ENCODE data around the gene GRID1.

Gene GRID1

DNA sequence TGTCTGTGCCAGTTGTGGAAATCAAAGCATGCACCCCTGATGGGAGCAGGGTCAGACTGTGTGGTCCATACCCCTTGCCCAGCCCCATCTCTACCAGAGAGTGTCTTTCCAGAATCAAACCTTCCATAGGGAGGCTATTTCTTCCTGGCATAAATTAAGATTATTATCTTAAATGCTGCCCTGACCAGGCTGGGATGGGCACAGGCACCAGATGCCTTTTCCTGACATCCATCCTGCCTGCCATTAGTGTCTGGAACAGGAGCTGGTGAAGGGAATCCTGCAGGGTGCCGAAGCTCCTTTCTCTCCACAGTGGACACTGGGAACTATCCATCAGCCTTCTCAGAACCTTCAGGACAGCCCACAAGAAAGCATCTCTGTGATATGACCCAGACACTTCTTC is 296.3 kb downstream of the GRID1 start:
- H3K9ac ChIP-seq, result no peak overlapping the region
- no peak overlapping the region for H3K27ac ChIP-seq
- no peaks in the 10 kb centered on the region for H3K27me3 ChIP-seq
- no peak overlapping the region for H3K4me2 ChIP-seq
- H3K36me3 ChIP-seq, result no peaks in the 10 kb centered on the region
- no peaks in the 10 kb centered on the region for H3K9me3 ChIP-seq
- no peak overlapping the region for H3K4me3 ChIP-seq
- no peaks in the 10 kb centered on the region for H4K20me1 ChIP-seq
- no peak for TF ChIP-seq Cebpa-rat (IDR thresholded peaks at IDR 0.05)
- H3K4me1 ChIP-seq, result no peaks in the 10 kb centered on the region

DNA sequence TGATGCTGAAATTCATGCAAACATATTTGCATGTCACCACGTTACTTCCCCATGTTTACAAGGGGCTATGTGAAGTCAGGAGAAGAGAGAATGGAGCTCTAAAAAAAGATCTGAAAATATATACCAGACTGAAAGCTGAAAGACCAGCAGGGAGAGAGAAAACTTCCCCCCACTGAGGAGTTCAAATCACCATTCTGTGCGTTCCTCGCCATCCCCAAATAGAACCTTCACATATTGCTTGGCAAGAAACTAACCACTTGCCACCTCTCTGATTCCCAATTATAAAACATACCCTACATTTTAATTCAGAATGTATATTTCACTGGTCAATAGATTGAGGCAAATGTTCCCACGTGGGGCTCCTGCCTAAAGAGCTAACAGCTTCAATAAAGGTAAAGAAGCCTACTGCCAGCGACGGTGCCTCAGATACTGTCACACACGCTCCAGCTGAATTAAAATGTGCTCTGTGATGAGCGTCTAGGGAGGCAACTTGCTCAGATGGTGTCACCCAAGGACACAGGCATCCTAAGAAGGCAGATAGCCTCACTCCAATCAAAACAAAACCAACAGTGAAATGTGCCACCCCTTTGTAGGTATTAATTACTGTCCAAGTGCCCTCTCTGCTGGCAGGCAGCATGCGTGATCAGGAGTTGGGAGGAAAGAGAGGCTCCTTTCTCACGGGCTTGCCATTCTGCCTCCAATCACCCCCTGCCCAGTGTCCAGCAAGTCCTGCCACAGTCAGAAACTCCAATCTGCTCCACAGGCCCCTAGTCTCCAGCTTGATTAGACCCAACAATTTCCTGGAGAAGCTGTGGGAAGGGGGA is 298.2 kb downstream of the GRID1 start:
- no peaks in the 10 kb centered on the region for H4K20me1 ChIP-seq
- no peaks in the 10 kb centered on the region for H3K27me3 ChIP-seq
- no peak overlapping the region for H3K4me2 ChIP-seq
- H3K36me3 ChIP-seq, result no peaks in the 10 kb centered on the region
- H3K9me3 ChIP-seq, result no peaks in the 10 kb centered on the region
- H3K9ac ChIP-seq, result no peak overlapping the region
- no peak for TF ChIP-seq Cebpa-rat (IDR thresholded peaks at IDR 0.05)
- H3K27ac ChIP-seq, result no peak overlapping the region
- no peak overlapping the region for H3K4me3 ChIP-seq
- H3K4me1 ChIP-seq, result no peaks in the 10 kb centered on the region

GRCh38 chr10:86067436-86068050 is 299.1 kb downstream of the GRID1 start:
- H3K4me3 ChIP-seq, result no peak overlapping the region
- no peak overlapping the region for H3K9ac ChIP-seq
- H3K4me2 ChIP-seq, result no peak overlapping the region
- no peaks in the 10 kb centered on the region for H3K9me3 ChIP-seq
- no peaks in the 10 kb centered on the region for H3K4me1 ChIP-seq
- H4K20me1 ChIP-seq, result no peaks in the 10 kb centered on the region
- H3K36me3 ChIP-seq, result no peaks in the 10 kb centered on the region
- no peaks in the 10 kb centered on the region for H3K27me3 ChIP-seq
- TF ChIP-seq Cebpa-rat (IDR thresholded peaks at IDR 0.05), result no peak
- H3K27ac ChIP-seq, result no peak overlapping the region

DNA sequence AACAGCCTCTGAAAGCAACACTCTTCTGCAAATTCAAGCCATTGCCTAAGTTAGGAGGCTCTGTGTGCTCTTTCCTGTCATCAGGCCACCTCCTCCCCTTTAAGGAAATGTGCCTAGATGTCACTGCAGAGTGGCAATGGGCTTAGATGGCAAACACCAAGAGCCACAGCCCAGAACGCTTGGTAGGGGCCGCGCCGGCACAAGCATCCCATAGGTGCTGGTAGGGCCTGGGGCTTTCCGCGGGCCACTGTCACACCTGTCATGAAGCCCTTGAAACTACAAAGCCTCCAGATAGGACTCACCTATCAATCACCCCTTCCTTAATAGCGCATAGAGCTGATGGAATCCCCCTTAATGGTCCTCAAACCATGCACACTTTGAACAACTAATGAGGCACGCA is 299.9 kb downstream of the GRID1 start:
- no peak overlapping the region for H3K4me3 ChIP-seq
- H3K36me3 ChIP-seq, result no peaks in the 10 kb centered on the region
- H3K27ac ChIP-seq, result no peak overlapping the region
- no peak overlapping the region for H3K9ac ChIP-seq
- H3K27me3 ChIP-seq, result no peaks in the 10 kb centered on the region
- no peaks in the 10 kb centered on the region for H4K20me1 ChIP-seq
- no peak overlapping the region for H3K4me2 ChIP-seq
- H3K9me3 ChIP-seq, result no peaks in the 10 kb centered on the region
- TF ChIP-seq Cebpa-rat (IDR thresholded peaks at IDR 0.05), result no peak
- no peaks in the 10 kb centered on the region for H3K4me1 ChIP-seq

- Histone ChIP-seq H3K4me2 (no peak overlapping the region), H3K9ac (no peak overlapping the region), H3K4me1 (no peaks in the 10 kb centered on the region), H3K4me3 (no peak overlapping the region), H4K20me1 (no peaks in the 10 kb centered on the region), H3K36me3 (no peaks in the 10 kb centered on the region), H3K9me3 (no peaks in the 10 kb centered on the region), H3K27ac (no peak overlapping the region), H3K27me3 (no peaks in the 10 kb centered on the region)
- no peak for TF ChIP-seq Cebpa-rat (IDR thresholded peaks at IDR 0.05)
Observed at GRCh38 chr10:86065711-86066251, 300.8 kb downstream of the GRID1 start.

DNA sequence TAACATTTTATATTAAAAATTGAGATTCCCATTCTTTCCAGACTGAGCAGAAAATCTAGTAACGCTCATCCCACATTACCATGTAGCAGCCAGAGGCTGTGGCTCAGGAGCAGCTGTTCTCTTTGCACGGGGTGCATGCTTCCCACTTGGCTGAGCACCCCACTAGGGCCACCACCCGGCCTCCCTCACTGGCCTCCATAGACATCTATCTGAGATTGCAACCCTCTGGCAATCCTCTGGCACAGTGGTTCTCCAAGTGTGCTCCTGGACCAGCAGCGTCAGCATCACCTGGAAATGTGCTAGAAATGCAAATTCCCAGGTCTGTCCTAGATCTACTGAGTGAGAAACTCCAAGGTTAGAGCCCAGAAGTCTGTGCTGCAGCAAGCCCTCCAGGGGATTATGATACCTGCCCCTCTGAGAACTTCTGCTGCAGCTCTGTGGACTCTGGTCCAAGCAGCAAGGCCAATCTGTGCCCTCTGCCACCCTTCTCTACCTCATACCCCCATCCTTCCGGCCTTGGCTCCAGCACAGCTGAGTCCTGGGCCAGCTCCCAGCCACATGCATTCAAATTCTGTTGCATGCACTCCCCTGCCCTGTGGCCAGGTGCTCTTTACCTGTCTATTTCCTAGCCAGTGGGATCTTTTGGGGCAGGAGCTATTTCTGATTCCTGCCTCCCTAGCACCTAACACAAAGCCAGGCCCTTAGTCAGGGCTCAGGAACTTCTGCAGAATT is 301.5 kb downstream of the GRID1 start:
- Histone ChIP-seq H3K27me3 (no peaks in the 10 kb centered on the region), H3K4me2 (no peak overlapping the region), H3K4me1 (no peaks in the 10 kb centered on the region), H3K9me3 (no peaks in the 10 kb centered on the region), H3K9ac (no peak overlapping the region), H3K27ac (no peak overlapping the region), H3K36me3 (no peaks in the 10 kb centered on the region), H3K4me3 (no peak overlapping the region), H4K20me1 (no peaks in the 10 kb centered on the region)
- TF ChIP-seq Cebpa-rat (IDR thresholded peaks at IDR 0.05), result no peak

- H3K4me1 ChIP-seq, result no peaks in the 10 kb centered on the region
- no peak overlapping the region for H3K9ac ChIP-seq
- H3K9me3 ChIP-seq, result no peaks in the 10 kb centered on the region
- H3K27me3 ChIP-seq, result no peaks in the 10 kb centered on the region
- no peaks in the 10 kb centered on the region for H4K20me1 ChIP-seq
- H3K27ac ChIP-seq, result no peak overlapping the region
- no peaks in the 10 kb centered on the region for H3K36me3 ChIP-seq
- no peak for TF ChIP-seq Cebpa-rat (IDR thresholded peaks at IDR 0.05)
- H3K4me2 ChIP-seq, result no peak overlapping the region
- no peak overlapping the region for H3K4me3 ChIP-seq
Observed at GRCh38 chr10:86064219-86064618, 302.4 kb downstream of the GRID1 start.

- no peaks in the 10 kb centered on the region for H3K4me1 ChIP-seq
- H3K4me2 ChIP-seq, result no peak overlapping the region
- H3K27ac ChIP-seq, result no peak overlapping the region
- TF ChIP-seq Cebpa-rat (IDR thresholded peaks at IDR 0.05), result no peak
- H3K9me3 ChIP-seq, result no peaks in the 10 kb centered on the region
- no peak overlapping the region for H3K9ac ChIP-seq
- H4K20me1 ChIP-seq, result no peaks in the 10 kb centered on the region
- H3K36me3 ChIP-seq, result no peaks in the 10 kb centered on the region
- no peaks in the 10 kb centered on the region for H3K27me3 ChIP-seq
- no peak overlapping the region for H3K4me3 ChIP-seq
Observed at GRCh38 chr10:86063341-86063740, 303.3 kb downstream of the GRID1 start.

DNA sequence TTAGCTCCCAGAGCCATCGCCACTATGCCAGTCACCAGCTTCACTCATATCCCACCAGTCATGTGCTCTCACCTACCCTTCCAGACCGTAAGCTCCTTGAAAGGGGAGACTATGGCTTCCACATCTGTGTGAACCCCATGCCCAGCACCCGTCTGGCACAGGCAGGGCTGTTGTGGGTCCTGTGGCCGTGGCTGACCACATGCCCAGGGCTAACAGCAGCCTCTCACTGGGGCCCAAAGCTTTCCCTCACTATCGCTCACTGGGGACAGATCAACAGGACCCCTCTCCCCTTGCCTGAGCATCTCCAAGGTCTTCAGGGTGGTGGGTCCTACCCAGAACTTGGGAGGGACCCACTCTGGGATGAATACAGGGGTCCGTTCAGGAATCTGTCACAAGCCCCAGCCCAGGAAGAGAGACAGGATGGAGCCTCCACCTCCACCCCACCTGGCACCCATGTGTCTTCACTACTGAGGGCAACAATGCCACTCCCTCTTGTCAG is 303.9 kb downstream of the GRID1 start:
- Histone ChIP-seq H4K20me1 (no peaks in the 10 kb centered on the region), H3K36me3 (no peaks in the 10 kb centered on the region), H3K4me3 (no peak overlapping the region), H3K9me3 (no peaks in the 10 kb centered on the region), H3K9ac (no peak overlapping the region), H3K27me3 (no peaks in the 10 kb centered on the region), H3K4me2 (no peak overlapping the region), H3K27ac (no peak overlapping the region), H3K4me1 (no peaks in the 10 kb centered on the region)
- no peak for TF ChIP-seq Cebpa-rat (IDR thresholded peaks at IDR 0.05)

- no peaks in the 10 kb centered on the region for H4K20me1 ChIP-seq
- TF ChIP-seq Cebpa-rat (IDR thresholded peaks at IDR 0.05), result no peak
- no peaks in the 10 kb centered on the region for H3K36me3 ChIP-seq
Observed at GRCh38 chr10:86062198-86062550, 304.4 kb downstream of the GRID1 start.

More at GRCh38 chr10:86062198-86062550, 304.4 kb downstream of the GRID1 start:
- Histone ChIP-seq H3K27me3 (no peaks in the 10 kb centered on the region), H3K9ac (no peak overlapping the region), H3K4me2 (no peak overlapping the region), H3K9me3 (no peaks in the 10 kb centered on the region), H3K4me3 (no peak overlapping the region), H3K4me1 (no peaks in the 10 kb centered on the region), H3K27ac (no peak overlapping the region)

Measured in BLaER1 (cell line).